Panc1 (cell line): ENCODE measurements around the gene NSG2. TPM values are rescaled to one million over a fixed set of nuclear protein-coding genes. Genes with fewer than 3 reads are reported as not detected.

Source experiments
- ATAC-seq: fragments of 200-7000 bp; cut with Tn5 transposase; 2 replicates; pipeline ENCODE4 v1.9.1; 2020; ENCODE audit warnings: mild to moderate bottlenecking, moderate library complexity
- BruUV-seq: library from RNA; stranded (reverse); fragments of 400-500 nt; replicated peaks from 2 replicates; lab custom pipeline; 2021; lab: Mats Ljungman, UMichigan
- CTCF ChIA-PET: fragments of 300-600 bp; sonication (Branson Sonifier 250); formaldehyde crosslinking; loops from one replicate; lab custom pipeline; 2022; ENCODE audit warnings: antibody characterized with exemption; lab: Charles Lee
- POLR2A ChIA-PET: fragments of 300-600 bp; sonication (Branson Sonifier 250); formaldehyde crosslinking; loops from one replicate; lab custom pipeline; 2022; ENCODE audit warnings: antibody characterized with exemption; lab: Charles Lee
- DNase-seq: peaks from one replicate; pipeline ENCODE4 v3.0.0-alpha.2; 2010; ENCODE audit warnings: low read depth, low spot score
- H3K27ac ChIP-seq: 2 replicates; pipeline ENCODE4 v1.5.1; 2011; ENCODE audit warnings: mild to moderate bottlenecking, low read length, inconsistent platforms
- H3K27me3 ChIP-seq: fragments of 200-500 bp; sonication (Bioruptor generic); 2 replicates; pipeline ENCODE4 v1.6.0; 2014; ENCODE audit warnings: low read length, inconsistent platforms; ENCODE audit not compliant: control insufficient read depth, insufficient read depth
- H3K36me3 ChIP-seq: fragments of 200-500 bp; sonication (Bioruptor generic); 2 replicates; pipeline ENCODE4 v1.5.1; 2014; ENCODE audit warnings: inconsistent platforms, mild to moderate bottlenecking, low read length, moderate library complexity; ENCODE audit not compliant: control insufficient read depth, insufficient read depth
- H3K4me1 ChIP-seq: 2 replicates; pipeline ENCODE4 v1.5.1; 2011; ENCODE audit warnings: inconsistent platforms, mild to moderate bottlenecking, low read length, moderate library complexity; ENCODE audit not compliant: control insufficient read depth, insufficient read depth
- H3K4me3 ChIP-seq, 2 experiments: 2 replicates each; pipeline ENCODE4 v1.5.1; 2011 to 2012; ENCODE audit warnings: low read depth in 2 of 2, low read length in 2 of 2, mild to moderate bottlenecking in 2 of 2, inconsistent platforms in 1 of 2, moderate library complexity in 1 of 2
- H3K9me3 ChIP-seq: fragments of 200-500 bp; sonication (Bioruptor generic); 2 replicates; pipeline ENCODE4 v1.5.1; 2014; ENCODE audit warnings: low read depth, mild to moderate bottlenecking, inconsistent platforms, low read length, moderate library complexity; ENCODE audit not compliant: control insufficient read depth, insufficient read depth
- CTCF ChIP-seq: fragments of 450-650 bp; IDR thresholded peaks from 2 replicates; pipeline ENCODE4 v1.5.1; 2017; ENCODE audit warnings: mild to moderate bottlenecking
- POLR2AphosphoS5 ChIP-seq: IDR thresholded peaks from 2 replicates; pipeline ENCODE4 v1.6.1; 2012; ENCODE audit warnings: mild to moderate bottlenecking, low read depth, low read length, moderate library complexity
- REST ChIP-seq, 2 experiments: IDR thresholded peaks; 2 replicates each; pipeline ENCODE4 v1.6.1; 2011 to 2012; ENCODE audit warnings: low read depth in 2 of 2, control low read depth in 1 of 2, low read length in 1 of 2, mild to moderate bottlenecking in 1 of 2, moderate library complexity in 1 of 2; ENCODE audit not compliant: insufficient read depth in 1 of 2
- SIN3A ChIP-seq: IDR thresholded peaks from 2 replicates; pipeline ENCODE4 v1.6.1; 2012; ENCODE audit warnings: low read depth, mild to moderate bottlenecking, low read length, moderate library complexity, borderline replicate concordance; ENCODE audit not compliant: insufficient read depth
- TCF7L2 ChIP-seq: IDR thresholded peaks from 2 replicates; pipeline ENCODE4 v1.6.1; 2011; ENCODE audit warnings: mild to moderate bottlenecking, low read depth, low read length, inconsistent platforms
- in situ Hi-C: cut with HindIII; loops from 2 replicates; pipeline ENCODE4 v1.10.0; 2016; ENCODE audit warnings: low sequenced_read_pairs, low pct_unique_long_range_greater_than_20kb
- intact Hi-C: fragments of 100-400 bp; cut with micrococcal nuclease; formaldehyde crosslinking; loops from one replicate; pipeline ENCODE4 v1.10.0; 2022; ENCODE audit not compliant: unreplicated experiment
- total RNA-seq: library from RNA; stranded (reverse); gene quantifications from one replicate; pipeline ENCODE4 v1.2.1, GENCODE V29; 2021; ENCODE audit not compliant: unreplicated experiment

NSG2 gene
- total RNA-seq, 1 experiment from 2014 or later: not detected

DNA sequence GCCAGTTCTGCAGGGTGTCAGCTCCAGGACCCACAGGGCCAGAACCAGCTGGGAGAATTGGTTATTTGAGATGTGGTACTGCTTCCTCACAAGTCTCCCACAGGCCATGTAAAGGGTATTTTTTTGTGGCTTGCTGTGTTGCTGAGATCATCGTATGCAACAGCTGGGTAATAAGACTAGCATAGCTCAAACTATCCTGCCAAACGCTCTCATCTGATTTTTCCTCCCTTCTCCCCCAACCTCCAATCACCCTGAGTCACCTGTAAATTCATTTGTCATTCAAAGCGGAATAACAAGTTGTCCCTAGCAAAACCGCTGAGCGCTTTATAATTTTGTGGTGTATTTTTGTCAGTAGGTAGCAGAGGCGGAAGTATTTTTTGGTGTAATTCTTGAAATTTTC is 63.2 kb downstream of the NSG2 start:
- Histone ChIP-seq H3K9me3 (no peaks in the 10 kb centered on the region), H3K36me3 (no peaks in the 10 kb centered on the region), H3K4me3 (no peak overlapping the region), H3K4me1 (no peaks in the 10 kb centered on the region), H3K27ac (no peak overlapping the region), H3K27me3 (peaks cover 5% of the 10 kb centered on the region)
- DNase-seq: no peak
- intact Hi-C loops: no loop called here
- ChIA-PET CTCF (no interaction called here), POLR2A (no interaction called here)
- no peak for ATAC-seq
- in situ Hi-C loops: no loop called here
- BruUV-seq: no TSS peak
- TF ChIP-seq CTCF (no peak), POLR2AphosphoS5 (no peak), TCF7L2 (no peak), REST (IDR thresholded peaks at IDR 0.05; ENCODE audit: insufficient read depth in 1 of 2, low read depth in 2 of 2, low read length in 1 of 2) (no peak), SIN3A (no peak)

GRCh38 chr5:174109698-174110260 is 64.3 kb downstream of the NSG2 start:
- no TSS peak for BruUV-seq
- TF ChIP-seq TCF7L2 (no peak), REST (IDR thresholded peaks at IDR 0.05; ENCODE audit: insufficient read depth in 1 of 2, low read depth in 2 of 2, low read length in 1 of 2) (no peak), POLR2AphosphoS5 (no peak), CTCF (no peak), SIN3A (no peak)
- in situ Hi-C loops (no loop called here), intact Hi-C loops (no loop called here)
- Histone ChIP-seq H3K36me3 (no peaks in the 10 kb centered on the region), H3K9me3 (no peaks in the 10 kb centered on the region), H3K4me1 (no peaks in the 10 kb centered on the region), H3K27me3 (peaks cover 5% of the 10 kb centered on the region), H3K4me3 (no peak overlapping the region), H3K27ac (no peak overlapping the region)
- ATAC-seq: no peak
- POLR2A ChIA-PET: interaction anchor here (0.6 kb wide), 1 partner anchor 514 kb away, joined by 3 read pairs; no protein-coding TSS in a partner anchor
- DNase-seq: no peak
- CTCF ChIA-PET: no interaction called here
